H9 (cell line): ENCODE data around the gene DOK5. TPM values are rescaled to one million over a fixed set of nuclear protein-coding genes. Genes with fewer than 3 reads are reported as not detected.

ENCODE experiments used
- DNase-seq: peaks from one replicate; pipeline ENCODE4 v3.0.0-alpha.2; 2017
- H2AFZ ChIP-seq: one replicate; pipeline ENCODE4 v1.6.1; 2013; ENCODE audit warnings: mild to moderate bottlenecking, low read length, control low read depth, moderate library complexity
- H2AK5ac ChIP-seq: 2 replicates; pipeline ENCODE4 v1.6.1; 2013; ENCODE audit warnings: low read length, control low read depth, mixed read lengths; ENCODE audit not compliant: insufficient read length
- H2BK120ac ChIP-seq: one replicate; pipeline ENCODE4 v1.6.1; 2013; ENCODE audit warnings: low read depth, mild to moderate bottlenecking, low read length, control low read depth, inconsistent platforms; ENCODE audit not compliant: poor library complexity, severe bottlenecking
- H2BK12ac ChIP-seq: 2 replicates; pipeline ENCODE4 v1.6.1; 2013; ENCODE audit warnings: low read length, control low read depth, mixed read lengths, low read depth; ENCODE audit not compliant: insufficient read length
- H2BK15ac ChIP-seq: 2 replicates; pipeline ENCODE4 v1.6.1; 2013; ENCODE audit warnings: low read depth, low read length, control low read depth
- H2BK20ac ChIP-seq: one replicate; pipeline ENCODE4 v1.6.1; 2013; ENCODE audit warnings: low read depth, mild to moderate bottlenecking, low read length, control low read depth, inconsistent platforms; ENCODE audit not compliant: poor library complexity, severe bottlenecking
- H2BK5ac ChIP-seq: 2 replicates; pipeline ENCODE4 v1.6.1; 2013; ENCODE audit warnings: low read length, control low read depth, mixed read lengths; ENCODE audit not compliant: insufficient read length
- H3K14ac ChIP-seq: 2 replicates; pipeline ENCODE4 v1.6.1; 2013; ENCODE audit warnings: low read length, control low read depth; ENCODE audit not compliant: insufficient read depth
- H3K18ac ChIP-seq: 2 replicates; pipeline ENCODE4 v1.6.1; 2013; ENCODE audit warnings: low read depth, mild to moderate bottlenecking, mixed read lengths, low read length, control low read depth; ENCODE audit not compliant: insufficient read length
- H3K23ac ChIP-seq: 2 replicates; pipeline ENCODE4 v1.6.1; 2013; ENCODE audit warnings: low read length, control low read depth, mixed read lengths, low read depth; ENCODE audit not compliant: insufficient read length
- H3K23me2 ChIP-seq: 2 replicates; pipeline ENCODE4 v1.6.1; 2013; ENCODE audit warnings: low read depth, mild to moderate bottlenecking, mixed read lengths, low read length, control low read depth; ENCODE audit not compliant: insufficient read length, poor library complexity, severe bottlenecking
- H3K27ac ChIP-seq: 2 replicates; pipeline ENCODE4 v1.5.1; 2013; ENCODE audit warnings: low read length, control low read depth, mixed read lengths, low read depth; ENCODE audit not compliant: insufficient read length
- H3K27me3 ChIP-seq: 2 replicates; pipeline ENCODE4 v1.6.1; 2013; ENCODE audit warnings: low read length, control low read depth, inconsistent platforms; ENCODE audit not compliant: insufficient read depth
- H3K4ac ChIP-seq: 2 replicates; pipeline ENCODE4 v1.6.1; 2013; ENCODE audit warnings: low read depth, mild to moderate bottlenecking, control low read depth, inconsistent platforms, low read length, moderate library complexity
- H3K4me1 ChIP-seq: 2 replicates; pipeline ENCODE4 v1.6.1; 2013; ENCODE audit warnings: low read length, control low read depth, inconsistent platforms; ENCODE audit not compliant: insufficient read depth
- H3K4me2 ChIP-seq: 2 replicates; pipeline ENCODE4 v1.6.1; 2013; ENCODE audit warnings: low read length, control low read depth, mixed read lengths; ENCODE audit not compliant: insufficient read length, insufficient read depth
- H3K56ac ChIP-seq: 2 replicates; pipeline ENCODE4 v1.6.1; 2013; ENCODE audit warnings: low read depth, mild to moderate bottlenecking, mixed read lengths, low read length, control low read depth; ENCODE audit not compliant: insufficient read length
- H3K79me1 ChIP-seq: 2 replicates; pipeline ENCODE4 v1.6.1; 2013; ENCODE audit warnings: low read depth, mild to moderate bottlenecking, moderate library complexity, low read length, control low read depth, inconsistent platforms; ENCODE audit not compliant: insufficient read depth, poor library complexity, severe bottlenecking
- H3K79me2 ChIP-seq: 2 replicates; pipeline ENCODE4 v1.6.1; 2013; ENCODE audit warnings: low read length, control low read depth, inconsistent platforms; ENCODE audit not compliant: insufficient read depth
- H3K9ac ChIP-seq: 2 replicates; pipeline ENCODE4 v1.6.1; 2013; ENCODE audit warnings: low read length, control low read depth, mixed read lengths; ENCODE audit not compliant: insufficient read length; ENCODE audit errors: extremely low read depth
- H3K9me3 ChIP-seq: one replicate; pipeline ENCODE4 v1.6.1; 2013; ENCODE audit warnings: low read depth, low read length, inconsistent platforms; ENCODE audit not compliant: control insufficient read depth
- H3T11ph ChIP-seq: one replicate; pipeline ENCODE4 v1.6.1; 2013; ENCODE audit warnings: mild to moderate bottlenecking, low read length, control low read depth, inconsistent platforms
- H4K20me1 ChIP-seq: one replicate; pipeline ENCODE4 v1.6.1; 2013; ENCODE audit not compliant: control insufficient read depth, insufficient read length, insufficient read depth
- H4K5ac ChIP-seq: 2 replicates; pipeline ENCODE4 v1.6.1; 2013; ENCODE audit warnings: low read depth, mild to moderate bottlenecking, mixed read lengths, low read length, control low read depth; ENCODE audit not compliant: insufficient read length
- H4K8ac ChIP-seq: replicated peaks from 2 replicates; pipeline ENCODE4 v1.6.1; 2013; ENCODE audit warnings: low read length, control low read depth, mixed read lengths, low read depth; ENCODE audit not compliant: insufficient read length
- H4K91ac ChIP-seq: 2 replicates; pipeline ENCODE4 v1.6.1; 2013; ENCODE audit warnings: low read depth, mild to moderate bottlenecking, moderate library complexity, mixed read lengths, low read length, control low read depth; ENCODE audit not compliant: insufficient read length
- H3K27ac Mint-ChIP-seq, 3 experiments: 2 replicates in 2 of 3; 3 replicates in 1 of 3; pipeline ENCODE4 v1.8.0; 2020 to 2021; ENCODE audit warnings: mixed read lengths in 3 of 3, mild to moderate bottlenecking in 1 of 3, moderate library complexity in 1 of 3
- H3K27me3 Mint-ChIP-seq: 2 replicates; pipeline ENCODE4 v1.8.0; 2021; ENCODE audit warnings: low read depth, mild to moderate bottlenecking, moderate library complexity, mixed read lengths
- H3K36me3 Mint-ChIP-seq, 3 experiments: 2 replicates in 2 of 3; 3 replicates in 1 of 3; pipeline ENCODE4 v1.8.0; 2020 to 2021; ENCODE audit warnings: low read depth in 3 of 3, mixed read lengths in 3 of 3; ENCODE audit not compliant: insufficient read depth in 1 of 3
- H3K4me1 Mint-ChIP-seq, 2 experiments: 2 replicates each; pipeline ENCODE4 v1.8.0; 2020; ENCODE audit warnings: mixed read lengths in 2 of 2
- H3K4me3 Mint-ChIP-seq, 2 experiments: 2 replicates in 1 of 2; 3 replicates in 1 of 2; pipeline ENCODE4 v1.8.0; 2020 to 2021; ENCODE audit warnings: mild to moderate bottlenecking in 2 of 2, mixed read lengths in 2 of 2, moderate library complexity in 1 of 2
- H3K9me3 Mint-ChIP-seq, 2 experiments: 2 replicates in 1 of 2; 3 replicates in 1 of 2; pipeline ENCODE4 v1.8.0; 2020; ENCODE audit warnings: mild to moderate bottlenecking in 2 of 2, mixed read lengths in 2 of 2, moderate library complexity in 1 of 2
- CTCF ChIP-seq: fragments of 200-600 bp; sonication (generic); conservative IDR thresholded peaks from 3 replicates; pipeline ENCODE4 v1.8.0; 2021; ENCODE audit warnings: antibody characterized with exemption, mild to moderate bottlenecking
- WGBS: extraction: QIAGEN DNeasy Blood & Tissue Kit; methylation state at CpG from one replicate; pipeline ENCODE4 v1.1.7; 2013; ENCODE audit warnings: missing lambda C conversion rate, low lambda C conversion rate, mixed read lengths; ENCODE audit not compliant: insufficient read length; ENCODE audit errors: extremely low coverage; 5-methylcytosine and 5-hydroxymethylcytosine counted together
- total RNA-seq: library from RNA; stranded (reverse); gene quantifications from 2 replicates; pipeline ENCODE4 v1.2.1, GENCODE V29; 2021

The DOK5 gene
- total RNA-seq, 1 experiment from 2014 or later: 4.5 TPM

- TF ChIP-seq CTCF: no peak
- Histone ChIP-seq H2AK5ac (no peak overlapping the region), H2BK12ac (no peak overlapping the region), H2BK20ac (no peak overlapping the region), H3K4ac (no peak overlapping the region), H3K23ac (no peak overlapping the region), H3K9ac (no peak overlapping the region), H3K18ac (no peak overlapping the region), H3K4me2 (no peak overlapping the region), H2BK5ac (no peak overlapping the region), H4K20me1 (no peaks in the 10 kb centered on the region), H3K79me2 (no peaks in the 10 kb centered on the region), H2BK120ac (no peak overlapping the region), H4K5ac (no peak overlapping the region), H3K14ac (no peak overlapping the region), H3K27ac (no peak overlapping the region), H3K56ac (no peak overlapping the region), H2BK15ac (no peak overlapping the region), H3K27me3 (no peaks in the 10 kb centered on the region), H3K23me2 (no peaks in the 10 kb centered on the region), H3T11ph (no peak overlapping the region), H3K9me3 (no peaks in the 10 kb centered on the region), H3K4me1 (no peaks in the 10 kb centered on the region), H4K8ac (no peak overlapping the region), H2AFZ (no peak overlapping the region), H3K79me1 (no peaks in the 10 kb centered on the region), H4K91ac (no peak overlapping the region)
- DNase-seq: no peak
- WGBS: no CpG with 5 or more reads among the region's 4 CpGs
- Mint-ChIP-seq H3K27ac (no peak overlapping the region), H3K4me3 (no peak overlapping the region), H3K36me3 (no peaks in the 10 kb centered on the region), H3K27me3 (no peaks in the 10 kb centered on the region), H3K4me1 (peaks cover 7 to 10% of the 10 kb centered on the region in 2 experiments), H3K9me3 (no peaks in the 10 kb centered on the region)
These were observed 174.8 kb downstream of the DOK5 start for GRCh38 chr20:54650052-54650719.
